SK-N-SH treated with all-trans-retinoic acid at 6 μM for 48 hours (cell line): ENCODE measurements around the gene SLK.

Experiments
- ARNTL ChIP-seq: fragments of 450-650 bp; formaldehyde crosslinking; IDR thresholded peaks from 2 replicates; pipeline ENCODE4 v1.5.0; 2020; ENCODE audit warnings: low read depth, mild to moderate bottlenecking, moderate library complexity, borderline replicate concordance
- BACH2 ChIP-seq: fragments of 250-450 bp; sonication (Bioruptor Pico); IDR thresholded peaks from 2 replicates; pipeline ENCODE4 v1.9.0; 2021; ENCODE audit warnings: mild to moderate bottlenecking, borderline replicate concordance
- CREB5 ChIP-seq: fragments of 250-450 bp; sonication (Bioruptor Pico); IDR thresholded peaks from 2 replicates; pipeline ENCODE4 v1.5.1; 2020; ENCODE audit warnings: low read depth, mild to moderate bottlenecking, moderate library complexity
- CSDC2 ChIP-seq: fragments of 250-450 bp; sonication (Bioruptor Pico); IDR thresholded peaks from 2 replicates; pipeline ENCODE4 v1.5.0; 2020; ENCODE audit warnings: mild to moderate bottlenecking, moderate library complexity
- ISL1 ChIP-seq: fragments of 250-450 bp; sonication (Bioruptor Pico); IDR thresholded peaks from 2 replicates; pipeline ENCODE4 v2.1.2; 2022; ENCODE audit warnings: mild to moderate bottlenecking, moderate library complexity
- PATZ1 ChIP-seq: fragments of 250-450 bp; sonication (Bioruptor Pico); IDR thresholded peaks from 2 replicates; pipeline ENCODE4 v1.8.0; 2020; ENCODE audit warnings: mild to moderate bottlenecking, moderate library complexity, borderline replicate concordance
- RARB ChIP-seq: fragments of 250-450 bp; sonication (Bioruptor Pico); IDR thresholded peaks from 2 replicates; pipeline ENCODE4 v1.8.0; 2021; ENCODE audit warnings: mild to moderate bottlenecking, moderate library complexity
- SNAI2 ChIP-seq: fragments of 250-450 bp; sonication (Bioruptor Pico); IDR thresholded peaks from 2 replicates; pipeline ENCODE4 v1.5.0; 2020; ENCODE audit warnings: mild to moderate bottlenecking, moderate library complexity
- TF ChIP-seq, protein P1 (sequence below): fragments of 250-450 bp; sonication (Bioruptor Pico); IDR thresholded peaks from 2 replicates; pipeline ENCODE4 v1.5.1; 2021; ENCODE audit warnings: mild to moderate bottlenecking, moderate library complexity

DNA sequence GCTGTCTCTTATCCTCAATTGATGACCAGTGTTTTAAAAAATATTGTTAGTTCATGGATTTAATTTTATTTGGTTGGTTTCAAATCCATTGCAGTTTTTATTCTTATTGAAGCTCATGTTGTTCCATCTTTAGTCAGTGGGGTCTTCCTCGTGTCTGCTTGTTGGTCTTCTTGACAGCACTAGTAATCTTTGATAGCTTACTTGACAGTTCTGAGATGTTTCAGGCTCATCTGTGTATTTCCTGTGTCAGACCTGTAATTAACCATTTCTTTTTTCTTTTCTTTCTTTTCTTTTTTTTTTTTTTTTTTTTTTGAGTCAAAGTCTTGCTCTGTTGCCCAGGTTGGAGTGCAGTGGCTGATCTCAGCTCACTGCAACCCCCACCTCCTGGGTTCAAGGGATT lies 28.2 kb downstream of the SLK start:
- no peak for TF ChIP-seq PATZ1
- TF ChIP-seq CREB5: no peak
- no peak for TF ChIP-seq RARB (CRISPR knock-in tag)
- no peak for TF ChIP-seq CSDC2 (CRISPR knock-in tag)
- TF ChIP-seq BACH2 (CRISPR knock-in tag): no peak
- TF ChIP-seq, protein P1, sequence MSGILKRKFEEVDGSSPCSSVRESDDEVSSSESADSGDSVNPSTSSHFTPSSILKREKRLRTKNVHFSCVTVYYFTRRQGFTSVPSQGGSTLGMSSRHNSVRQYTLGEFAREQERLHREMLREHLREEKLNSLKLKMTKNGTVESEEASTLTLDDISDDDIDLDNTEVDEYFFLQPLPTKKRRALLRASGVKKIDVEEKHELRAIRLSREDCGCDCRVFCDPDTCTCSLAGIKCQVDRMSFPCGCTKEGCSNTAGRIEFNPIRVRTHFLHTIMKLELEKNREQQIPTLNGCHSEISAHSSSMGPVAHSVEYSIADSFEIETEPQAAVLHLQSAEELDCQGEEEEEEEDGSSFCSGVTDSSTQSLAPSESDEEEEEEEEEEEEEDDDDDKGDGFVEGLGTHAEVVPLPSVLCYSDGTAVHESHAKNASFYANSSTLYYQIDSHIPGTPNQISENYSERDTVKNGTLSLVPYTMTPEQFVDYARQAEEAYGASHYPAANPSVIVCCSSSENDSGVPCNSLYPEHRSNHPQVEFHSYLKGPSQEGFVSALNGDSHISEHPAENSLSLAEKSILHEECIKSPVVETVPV (CRISPR knock-in tag): no peak
- TF ChIP-seq ISL1 (CRISPR knock-in tag): no peak
- no peak for TF ChIP-seq SNAI2 (CRISPR knock-in tag)
- no peak for TF ChIP-seq ARNTL (CRISPR knock-in tag)
